SU-DHL-6 (cell line): ENCODE data around the gene MUTYH.
A peak's percentile ranks its signal among the peaks of the same experiment; 100 is the strongest.

ENCODE experiments used
- CTCF ChIP-seq: fragments of 200-600 bp; sonication (generic); IDR thresholded peaks from one replicate; pipeline ENCODE4 v1.5.1; 2017; ENCODE audit warnings: antibody characterized with exemption, mild to moderate bottlenecking, low read length, moderate library complexity; ENCODE audit not compliant: insufficient read depth, poor library complexity, severe bottlenecking
- EZH2phosphoT487 ChIP-seq: fragments of 200-600 bp; sonication (generic), shearing (Covaris generic); conservative IDR thresholded peaks from 2 replicates; pipeline ENCODE4 v1.6.1; 2018; ENCODE audit warnings: mild to moderate bottlenecking, antibody characterized with exemption, low read length, moderate library complexity, mixed read lengths

DNA sequence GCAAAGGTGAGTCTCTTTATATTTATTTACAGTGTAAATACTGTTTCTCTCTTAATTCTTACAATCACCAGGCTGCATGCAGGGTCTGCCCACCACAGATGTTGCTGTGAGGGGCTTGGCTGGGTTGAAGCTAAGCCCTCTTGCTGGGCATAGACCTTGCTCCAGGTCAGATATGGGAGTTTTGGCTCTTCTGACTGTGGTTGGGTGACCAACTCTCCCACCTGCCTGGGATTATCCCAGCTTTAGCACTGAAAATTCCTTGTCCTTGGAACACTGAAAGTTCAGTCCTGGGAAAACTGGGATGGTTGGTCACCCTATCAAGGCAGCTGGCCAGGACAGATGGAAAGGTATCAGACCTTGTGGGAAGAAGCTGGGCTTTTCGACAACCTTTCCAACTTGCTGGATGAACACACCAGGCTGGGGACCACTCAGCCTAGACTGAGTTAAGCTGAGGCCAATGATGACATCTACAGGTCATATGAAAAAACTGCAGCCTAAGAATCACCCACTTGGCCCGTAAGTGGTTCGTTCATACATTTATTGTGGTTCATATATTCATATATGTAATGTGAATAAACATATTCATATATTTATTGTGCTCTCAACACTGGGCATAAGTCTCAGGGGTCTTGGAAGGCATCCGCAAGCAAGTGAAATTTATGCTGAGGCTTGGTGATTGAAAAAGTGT, 40.1 kb downstream of the MUTYH start:
- TF ChIP-seq CTCF = peak; percentile 48
- no peak for TF ChIP-seq EZH2phosphoT487
